HepG2 (cell line): ENCODE measurements around the gene GANC. TPM values are rescaled to one million over a fixed set of nuclear protein-coding genes. Genes with fewer than 3 reads are reported as not detected.

Experiments used
- ETV6 ChIP-seq: sonication (generic); formaldehyde crosslinking; conservative IDR thresholded peaks from 2 replicates; pipeline ENCODE4 v1.4.0; 2020; ENCODE audit warnings: missing genetic modification reagents
- HNRNPH1 ChIP-seq: fragments of 200-400 bp; formaldehyde crosslinking; optimal IDR thresholded peaks from 2 replicates; pipeline ENCODE3; 2017; ENCODE audit warnings: mild to moderate bottlenecking, low read depth, low read length
- HNRNPUL1 ChIP-seq: fragments of 200-400 bp; formaldehyde crosslinking; IDR thresholded peaks from 2 replicates; pipeline ENCODE4 v1.6.1; 2017; ENCODE audit warnings: low read depth, mild to moderate bottlenecking, low read length, moderate library complexity
- HOXA7 ChIP-seq: sonication (generic); formaldehyde crosslinking; IDR thresholded peaks from 2 replicates; pipeline ENCODE4 v1.8.1; 2022; ENCODE audit warnings: mild to moderate bottlenecking, missing genetic modification reagents, moderate library complexity
- KLF16 ChIP-seq, 2 experiments: sonication (generic) in 1 of 2; formaldehyde crosslinking in 1 of 2; IDR thresholded peaks; 2 replicates each; pipeline versions ENCODE4 v1.6.1 to v1.8.0; 2016 to 2023; ENCODE audit warnings: missing genetic modification reagents in 2 of 2, missing compliant biosample characterization in 1 of 2
- MAX ChIP-seq: IDR thresholded peaks from 2 replicates; pipeline ENCODE4 v1.6.1; 2012; ENCODE audit warnings: inconsistent platforms
- MIER3 ChIP-seq: IDR thresholded peaks from 2 replicates; pipeline ENCODE4 v1.6.1; 2016; ENCODE audit warnings: missing compliant biosample characterization, borderline replicate concordance
- NKX3-1 ChIP-seq: sonication (generic); formaldehyde crosslinking; IDR thresholded peaks from 2 replicates; pipeline ENCODE4 v1.5.0; 2020; ENCODE audit warnings: missing genetic modification reagents
- REL ChIP-seq: sonication (generic); formaldehyde crosslinking; conservative IDR thresholded peaks from 2 replicates; pipeline ENCODE4 v1.8.0; 2022; ENCODE audit warnings: mild to moderate bottlenecking, missing genetic modification reagents, moderate library complexity
- SP2 ChIP-seq: sonication (generic); formaldehyde crosslinking; IDR thresholded peaks from 2 replicates; pipeline ENCODE4 v1.5.1; 2020; ENCODE audit warnings: mild to moderate bottlenecking, missing genetic modification reagents
- SP4 ChIP-seq: sonication (generic); formaldehyde crosslinking; IDR thresholded peaks from 2 replicates; pipeline ENCODE4 v1.8.1; 2023; ENCODE audit warnings: mild to moderate bottlenecking, missing genetic modification reagents
- SRF ChIP-seq: IDR thresholded peaks from 2 replicates; pipeline ENCODE4 v1.6.1; 2011; ENCODE audit warnings: mild to moderate bottlenecking, low read depth, low read length, moderate library complexity
- THAP8 ChIP-seq: sonication (generic); formaldehyde crosslinking; IDR thresholded peaks from 2 replicates; pipeline ENCODE4 v1.5.1; 2020; ENCODE audit warnings: missing genetic modification reagents, mild to moderate bottlenecking, borderline replicate concordance
- THYN1 ChIP-seq: sonication (generic); formaldehyde crosslinking; IDR thresholded peaks from 2 replicates; pipeline ENCODE4 v1.8.1; 2023; ENCODE audit warnings: low read depth, mild to moderate bottlenecking, moderate library complexity, missing genetic modification reagents, borderline replicate concordance
- TMF1 ChIP-seq: sonication (generic); formaldehyde crosslinking; IDR thresholded peaks from 2 replicates; pipeline ENCODE4 v1.8.1; 2022; ENCODE audit warnings: low read depth, missing genetic modification reagents
- TSC22D2 ChIP-seq: sonication (generic); formaldehyde crosslinking; IDR thresholded peaks from 2 replicates; pipeline ENCODE4 v1.5.1; 2020; ENCODE audit warnings: missing genetic modification reagents, mild to moderate bottlenecking, borderline replicate concordance
- U2AF1 ChIP-seq: fragments of 200-400 bp; formaldehyde crosslinking; optimal IDR thresholded peaks from 2 replicates; pipeline ENCODE3; 2017; ENCODE audit warnings: mild to moderate bottlenecking, low read depth, low read length
- ZNF138 ChIP-seq: sonication (generic); formaldehyde crosslinking; IDR thresholded peaks from 2 replicates; pipeline ENCODE4 v1.5.0; 2020; ENCODE audit warnings: mild to moderate bottlenecking, low read depth, missing genetic modification reagents
- ZNF33A ChIP-seq: sonication (generic); formaldehyde crosslinking; IDR thresholded peaks from 2 replicates; pipeline ENCODE4 v1.5.1; 2020; ENCODE audit warnings: missing genetic modification reagents, mild to moderate bottlenecking, moderate library complexity, borderline replicate concordance
- ZNF382 ChIP-seq: sonication (generic); formaldehyde crosslinking; IDR thresholded peaks from 2 replicates; pipeline ENCODE4 v1.5.0; 2020; ENCODE audit warnings: missing genetic modification reagents, mild to moderate bottlenecking, borderline replicate concordance
- ZNF761 ChIP-seq: sonication (generic); formaldehyde crosslinking; conservative IDR thresholded peaks from 2 replicates; pipeline ENCODE4 v1.4.0; 2020; ENCODE audit warnings: mild to moderate bottlenecking, missing genetic modification reagents
- ZNF775 ChIP-seq: sonication (generic); formaldehyde crosslinking; IDR thresholded peaks from 2 replicates; pipeline ENCODE4 v1.4.0; 2020; ENCODE audit warnings: missing genetic modification reagents, mild to moderate bottlenecking, moderate library complexity, borderline replicate concordance
- ZNF788 ChIP-seq: sonication (generic); formaldehyde crosslinking; IDR thresholded peaks from 2 replicates; pipeline ENCODE4 v1.5.0; 2020; ENCODE audit warnings: mild to moderate bottlenecking, missing genetic modification reagents, borderline replicate concordance
- ZNF790 ChIP-seq: sonication (generic); formaldehyde crosslinking; IDR thresholded peaks from 2 replicates; pipeline ENCODE4 v1.8.0; 2022; ENCODE audit warnings: missing genetic modification reagents, mild to moderate bottlenecking, borderline replicate concordance
- ZNF839 ChIP-seq: sonication (generic); formaldehyde crosslinking; IDR thresholded peaks from 2 replicates; pipeline ENCODE4 v1.4.0; 2020; ENCODE audit warnings: missing genetic modification reagents, mild to moderate bottlenecking, borderline replicate concordance
- ZNF850 ChIP-seq: sonication (generic); formaldehyde crosslinking; conservative IDR thresholded peaks from 2 replicates; pipeline ENCODE4 v1.9.0; 2021; ENCODE audit warnings: mild to moderate bottlenecking, missing genetic modification reagents
- ZNF883 ChIP-seq: sonication (generic); formaldehyde crosslinking; IDR thresholded peaks from 2 replicates; pipeline ENCODE4 v1.5.1; 2020; ENCODE audit warnings: mild to moderate bottlenecking, missing genetic modification reagents; ENCODE audit errors: not compliant biosample characterization
- polyA plus RNA-seq, 8 experiments: library from polyadenylated mRNA; depleted of rRNA in 3 of 8; stranded (reverse) in 7 of 8; unstranded in 1 of 8; fragments of >200 nt; fragmentation: Illumina TruSeq in 4 of 8; extraction: Trizol in 4 of 8; gene quantifications; 2 replicates each; pipeline versions ENCODE4 v1.2.1 to v1.2.3, GENCODE V29; 2011 to 2016; ENCODE audit warnings: low read depth in 4 of 8, missing spikeins in 1 of 8, mixed read lengths in 1 of 8; ENCODE audit not compliant: insufficient read depth in 1 of 8
- total RNA-seq, 5 experiments: library from RNA; depleted of rRNA; stranded (reverse); fragments of >200 nt; fragmentation: Illumina TruSeq; extraction: Trizol; gene quantifications; 2 replicates each; pipeline ENCODE4 v1.2.3, GENCODE V29; 2016; ENCODE audit warnings: low read depth in 1 of 5
- TF ChIP-seq, protein P1 (sequence below): sonication (generic); formaldehyde crosslinking; IDR thresholded peaks from 2 replicates; pipeline ENCODE4 v1.5.1; 2020; ENCODE audit warnings: mild to moderate bottlenecking, missing genetic modification reagents, borderline replicate concordance

The GANC gene
- total and polyA plus RNA-seq, 2 of the 13 experiments (the other 11 are each of a cell fraction or from before 2014, with no cell fraction given) = 17.0 to 21.0 TPM

DNA sequence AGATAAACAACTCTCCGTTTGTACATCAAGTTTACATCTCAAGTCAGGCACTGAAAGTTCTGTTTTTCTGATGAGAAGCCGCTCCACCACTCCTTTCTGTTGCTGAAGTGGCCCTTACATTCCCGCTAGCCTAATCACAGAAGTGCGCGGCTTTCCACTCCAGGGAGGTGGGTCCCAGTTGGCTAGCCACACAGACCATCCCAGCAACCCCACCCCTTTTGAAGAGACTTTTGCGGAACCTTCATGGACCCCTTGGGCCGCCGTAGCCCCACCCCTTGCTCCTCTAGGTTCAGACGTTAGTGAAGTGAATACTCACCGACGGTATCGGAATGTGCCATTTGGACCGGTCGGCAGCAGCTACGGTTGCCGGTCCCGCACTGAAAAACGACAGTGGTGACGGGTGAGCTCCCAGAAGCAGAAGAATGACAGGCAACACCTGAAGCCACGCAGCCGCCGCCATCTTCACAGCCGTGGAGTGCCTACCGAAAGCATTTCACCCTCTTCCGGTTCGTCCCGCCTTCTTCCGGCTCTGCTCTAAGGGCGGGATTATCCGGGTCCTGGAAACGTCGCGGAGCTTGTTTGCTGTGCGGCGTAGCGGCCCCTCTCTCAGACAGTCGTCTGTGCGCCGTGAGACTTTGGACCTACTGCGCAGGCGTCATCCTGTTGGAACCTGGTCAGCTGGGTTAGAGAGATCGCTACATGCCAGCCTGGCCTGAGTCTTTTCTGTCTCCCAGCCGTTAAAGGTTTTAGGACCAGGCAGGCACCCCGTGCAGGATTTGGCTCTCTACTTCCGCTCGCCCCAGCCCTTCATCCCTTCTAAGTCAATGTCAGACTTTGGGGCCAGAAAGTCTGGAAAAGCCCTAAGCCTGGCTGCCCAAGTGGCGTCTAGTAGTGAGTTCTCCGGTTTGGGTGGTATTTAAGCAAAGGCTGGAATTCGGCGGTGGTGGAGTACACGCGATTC lies at the start of gene GANC, which contains the start of gene TMEM87A (continued):
- TF ChIP-seq MAX (peak; percentile 80), REL (no peak), SP2 (CRISPR knock-in tag) (peak; percentile 72), TSC22D2 (CRISPR knock-in tag) (no peak), NKX3-1 (peak; percentile 86), HOXA7 (no peak), THYN1 (CRISPR knock-in tag) (peak; percentile 80; the same call in 1 of the 2 replicates), ZNF382 (CRISPR knock-in tag) (no peak), ZNF33A (CRISPR knock-in tag) (no peak; the same call in 1 of the 2 replicates), ZNF138 (CRISPR knock-in tag) (peak; percentile 79; the same call in 1 of the 2 replicates), ETV6 (CRISPR knock-in tag) (peak; percentile 64; the same call in 1 of the 2 replicates), ZNF775 (CRISPR knock-in tag) (no peak; the same call in 1 of the 2 replicates), THAP8 (CRISPR knock-in tag) (no peak), ZNF883 (CRISPR knock-in tag) (peak; percentile 71), SP4 (CRISPR knock-in tag) (peak; percentile 76), ZNF850 (CRISPR knock-in tag) (no peak), ZNF788 (CRISPR knock-in tag) (peak; percentile 65; the same call in 1 of the 2 replicates), TMF1 (CRISPR knock-in tag) (0 out of 2 replicates have a peak, but pooled peaks have one; percentile 68), ZNF839 (CRISPR knock-in tag) (peak; percentile 37; the same call in 1 of the 2 replicates), ZNF790 (peak; percentile 55; the same call in 1 of the 2 replicates), KLF16 (CRISPR knock-in tag; IDR thresholded peaks at IDR 0.05) (peak in 1 of 2 experiments; percentile 74; a peak in 2 of 4 replicates), ZNF761 (peak; percentile 84; the same call in 1 of the 2 replicates), U2AF1 (no peak), HNRNPUL1 (no peak), HNRNPH1 (no peak), MIER3 (CRISPR knock-in tag) (no peak; the same call in 1 of the 2 replicates), SRF (no peak)
- TF ChIP-seq, protein P1, sequence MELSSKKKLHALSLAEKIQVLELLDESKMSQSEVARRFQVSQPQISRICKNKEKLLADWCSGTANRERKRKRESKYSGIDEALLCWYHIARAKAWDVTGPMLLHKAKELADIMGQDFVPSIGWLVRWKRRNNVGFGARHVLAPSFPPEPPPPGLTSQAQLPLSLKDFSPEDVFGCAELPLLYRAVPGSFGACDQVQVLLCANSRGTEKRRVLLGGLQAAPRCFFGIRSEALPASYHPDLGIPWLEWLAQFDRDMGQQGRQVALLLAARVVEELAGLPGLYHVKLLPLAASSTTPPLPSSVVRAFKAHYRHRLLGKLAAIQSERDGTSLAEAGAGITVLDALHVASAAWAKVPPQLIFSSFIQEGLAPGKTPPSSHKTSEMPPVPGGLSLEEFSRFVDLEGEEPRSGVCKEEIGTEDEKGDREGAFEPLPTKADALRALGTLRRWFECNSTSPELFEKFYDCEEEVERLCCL (CRISPR knock-in tag) = no peak
